DMS114 treated with DMSO at 0.1 percent for 48 hours (cell line): ENCODE data around the gene IGF2BP3.
"Not testable (repeated sequence)": the region's sequence is repeated elsewhere in the genome, so short reads cannot be mapped to it uniquely, and the experiment has no call there.

Experiments
- DNase-seq: peaks from one replicate; lab custom pipeline; 2025; ENCODE audit not compliant: unreplicated experiment; lab: John Stamatoyannopoulos, UW

IGF2BP3 gene

GRCh38 chr7:23426876-23427275, 43.4 kb downstream of the IGF2BP3 start:
- no peak for DNase-seq

- DNase-seq = no peak
Observed at GRCh38 chr7:23422909-23423308, 47.4 kb downstream of the IGF2BP3 start.

- DNase-seq = no peak
Observed at GRCh38 chr7:23422384-23422783, 47.9 kb downstream of the IGF2BP3 start.

GRCh38 chr7:23419845-23420244, 50.4 kb downstream of the IGF2BP3 start:
- no peak for DNase-seq

GRCh38 chr7:23419160-23419559, 51.1 kb downstream of the IGF2BP3 start:
- DNase-seq = no peak

- no peak for DNase-seq
Observed at GRCh38 chr7:23418046-23418445, 52.2 kb downstream of the IGF2BP3 start.

GRCh38 chr7:23415198-23415597, 55.1 kb downstream of the IGF2BP3 start:
- no peak for DNase-seq

- DNase-seq = no peak
Observed at GRCh38 chr7:23410446-23411183, 59.7 kb downstream of the IGF2BP3 start.

- DNase-seq = not testable (repeated sequence)
Observed at GRCh38 chr7:23406564-23406963, 63.7 kb downstream of the IGF2BP3 start.

- no peak for DNase-seq
Observed at GRCh38 chr7:23405240-23405618, 65.1 kb downstream of the IGF2BP3 start.

- no peak for DNase-seq
Observed at GRCh38 chr7:23404546-23405239, 65.6 kb downstream of the IGF2BP3 start.

- no peak for DNase-seq
Observed at GRCh38 chr7:23403970-23404369, 66.3 kb downstream of the IGF2BP3 start.

GRCh38 chr7:23398090-23398489, 72.2 kb downstream of the IGF2BP3 start:
- DNase-seq = not testable (repeated sequence)

- no peak for DNase-seq
Observed at GRCh38 chr7:23397241-23397640, 73.0 kb downstream of the IGF2BP3 start.

- no peak for DNase-seq
Observed at GRCh38 chr7:23396222-23397015, 73.9 kb downstream of the IGF2BP3 start.

GRCh38 chr7:23394488-23395171, 75.7 kb downstream of the IGF2BP3 start:
- DNase-seq = no peak

GRCh38 chr7:23393636-23394035, 76.7 kb downstream of the IGF2BP3 start:
- no peak for DNase-seq

GRCh38 chr7:23389701-23390100, 80.6 kb downstream of the IGF2BP3 start:
- no peak for DNase-seq

- DNase-seq = no peak
Observed at GRCh38 chr7:23387583-23387982, 82.7 kb downstream of the IGF2BP3 start.

GRCh38 chr7:23385140-23385539, 85.2 kb downstream of the IGF2BP3 start:
- DNase-seq = no peak

- DNase-seq = no peak
Observed at GRCh38 chr7:23383225-23383624, 87.1 kb downstream of the IGF2BP3 start.
